HCT116 (cell line): ENCODE data around the gene MAPK8IP3. TPM values are rescaled to one million over a fixed set of nuclear protein-coding genes. Genes with fewer than 3 reads are reported as not detected.

ENCODE experiments used
- ATAC-seq: fragments of 200-7000 bp; cut with Tn5 transposase; 2 replicates; pipeline ENCODE4 v1.9.1; 2020; ENCODE audit warnings: mild to moderate bottlenecking, moderate library complexity
- BruUV-seq: library from RNA; stranded (reverse); fragments of 400-500 nt; replicated peaks from 2 replicates; lab custom pipeline; 2021; lab: Mats Ljungman, UMichigan
- CTCF ChIA-PET: fragments of 300-600 bp; sonication (Branson Sonifier 250); formaldehyde crosslinking; loops from one replicate; lab custom pipeline; 2021; ENCODE audit warnings: antibody characterized with exemption; lab: Charles Lee
- POLR2A ChIA-PET: fragments of 300-600, 350-600 bp; sonication (Branson Sonifier 250); formaldehyde crosslinking; loops from one replicate; lab custom pipeline; 2021; ENCODE audit warnings: antibody characterized with exemption; lab: Charles Lee
- RAD21 ChIA-PET, 2 experiments: fragments of 300-600 bp; sonication (Branson Sonifier 250); formaldehyde crosslinking; loops; one replicate each; lab custom pipeline; 2023; ENCODE audit warnings: low total read pairs in 2 of 2; ENCODE audit not compliant: uncharacterized antibody in 2 of 2, unreplicated experiment in 2 of 2, low non-redundant PET in 1 of 2; lab: Charles Lee
- DNase-seq: peaks from one replicate; pipeline ENCODE4 v3.0.0-alpha.2; 2010; ENCODE audit warnings: low read depth, low spot score
- H2AFZ ChIP-seq: fragments of 200-600 bp; shearing (Covaris generic), sonication (generic); 2 replicates; pipeline ENCODE4 v1.6.1; 2017; ENCODE audit warnings: low read depth, mixed run types, mixed read lengths, antibody characterized with exemption, low read length; ENCODE audit not compliant: poor library complexity, severe bottlenecking
- H3K27ac ChIP-seq: 2 replicates; pipeline ENCODE4 v1.5.1; 2012; ENCODE audit warnings: low read depth, low read length
- H3K27me3 ChIP-seq: fragments of 200-600 bp; sonication (generic); 2 replicates; pipeline ENCODE4 v1.6.1; 2016; ENCODE audit warnings: mixed run types, low read length, mixed read lengths; ENCODE audit not compliant: insufficient read depth
- H3K36me3 ChIP-seq, 2 experiments: fragments of 200-500 bp in 1 of 2; fragments of 200-600 bp in 1 of 2; sonication (Bioruptor generic) in 1 of 2; sonication (generic) in 1 of 2; 2 replicates each; pipeline versions ENCODE4 v1.5.1 to v1.6.1; 2014 to 2016; ENCODE audit warnings: low read length in 2 of 2, inconsistent platforms in 1 of 2, mixed read lengths in 1 of 2, mixed run types in 1 of 2; ENCODE audit not compliant: insufficient read depth in 2 of 2, control insufficient read depth in 1 of 2
- H3K4me1 ChIP-seq, 2 experiments: fragments of 200-600 bp in 1 of 2; sonication (generic) in 1 of 2; 2 replicates each; pipeline versions ENCODE4 v1.5.1 to v1.6.1; 2012 to 2017; ENCODE audit warnings: low read length in 2 of 2, inconsistent platforms in 1 of 2, mild to moderate bottlenecking in 1 of 2, mixed read lengths in 1 of 2, mixed run types in 1 of 2, moderate library complexity in 1 of 2; ENCODE audit not compliant: insufficient read depth in 2 of 2, control insufficient read depth in 1 of 2
- H3K4me2 ChIP-seq: fragments of 200-600 bp; sonication (generic); 2 replicates; pipeline ENCODE4 v1.6.1; 2017; ENCODE audit warnings: mixed run types, low read length, mixed read lengths
- H3K4me3 ChIP-seq, 2 experiments: fragments of 200-600 bp in 1 of 2; sonication (generic) in 1 of 2; replicated peaks in 1 of 2; 2 replicates each; pipeline ENCODE4 v1.5.1; 2011 to 2016; ENCODE audit warnings: low read length in 2 of 2, control low read depth in 1 of 2, low read depth in 1 of 2, mild to moderate bottlenecking in 1 of 2, mixed read lengths in 1 of 2, mixed run types in 1 of 2
- H3K79me2 ChIP-seq: fragments of 200-600 bp; sonication (generic); 2 replicates; pipeline ENCODE4 v1.6.1; 2017; ENCODE audit warnings: mild to moderate bottlenecking, mixed run types, low read length, moderate library complexity, mixed read lengths; ENCODE audit not compliant: insufficient read depth
- H3K9ac ChIP-seq: fragments of 200-600 bp; sonication (generic); 2 replicates; pipeline ENCODE4 v1.6.1; 2016; ENCODE audit warnings: low read length, mixed read lengths
- H3K9me2 ChIP-seq: fragments of 200-600 bp; sonication (generic), shearing (Covaris generic); 2 replicates; pipeline ENCODE4 v1.6.1; 2017; ENCODE audit warnings: mixed run types, mild to moderate bottlenecking, moderate library complexity; ENCODE audit not compliant: insufficient read depth
- H3K9me3 ChIP-seq, 2 experiments: fragments of 200-500 bp in 1 of 2; fragments of 200-600 bp in 1 of 2; sonication (Bioruptor generic) in 1 of 2; sonication (generic) in 1 of 2; 2 replicates each; pipeline ENCODE4 v1.6.1; 2014 to 2017; ENCODE audit warnings: low read length in 2 of 2, mixed read lengths in 2 of 2, inconsistent platforms in 1 of 2, low read depth in 1 of 2, mild to moderate bottlenecking in 1 of 2, mixed run types in 1 of 2, moderate library complexity in 1 of 2; ENCODE audit not compliant: control insufficient read depth in 1 of 2, insufficient read depth in 1 of 2
- H4K20me1 ChIP-seq: fragments of 200-600 bp; sonication (generic), shearing (Covaris generic); 2 replicates; pipeline ENCODE4 v1.6.1; 2017; ENCODE audit warnings: mixed run types, mild to moderate bottlenecking, moderate library complexity; ENCODE audit not compliant: insufficient read depth
- CTCF ChIP-seq, 3 experiments: fragments of 200-600 bp in 1 of 3; sonication (generic) in 1 of 3; IDR thresholded peaks in 2 of 3; conservative IDR thresholded peaks in 1 of 3; 2 replicates each; pipeline ENCODE4 v1.5.1; 2012 to 2017; ENCODE audit warnings: low read depth in 2 of 3, low read length in 2 of 3, antibody characterized with exemption in 1 of 3, borderline replicate concordance in 1 of 3, control low read depth in 1 of 3, mild to moderate bottlenecking in 1 of 3, mixed read lengths in 1 of 3, mixed run types in 1 of 3, moderate library complexity in 1 of 3; ENCODE audit not compliant: insufficient read depth in 1 of 3
- EZH2 ChIP-seq: fragments of 200-600 bp; sonication (generic); IDR thresholded peaks from 2 replicates; pipeline ENCODE4 v1.6.1; 2017; ENCODE audit warnings: antibody characterized with exemption, mixed run types
- FOSL1 ChIP-seq: IDR thresholded peaks from 2 replicates; pipeline ENCODE4 v1.6.1; 2012; ENCODE audit warnings: low read depth
- JUND ChIP-seq: IDR thresholded peaks from 2 replicates; pipeline ENCODE4 v1.6.1; 2012
- POLR2A ChIP-seq: IDR thresholded peaks from 2 replicates; pipeline ENCODE4 v1.7.0; 2011; ENCODE audit warnings: borderline replicate concordance; ENCODE audit not compliant: insufficient read depth, insufficient read length; ENCODE audit errors: extremely low read depth
- RAD21 ChIP-seq: IDR thresholded peaks from 2 replicates; pipeline ENCODE4 v1.6.1; 2012; ENCODE audit warnings: low read depth, mild to moderate bottlenecking
- SIN3A ChIP-seq: IDR thresholded peaks from 2 replicates; pipeline ENCODE4 v1.6.1; 2012; ENCODE audit warnings: low read depth
- SP1 ChIP-seq: IDR thresholded peaks from 2 replicates; pipeline ENCODE4 v1.6.1; 2012; ENCODE audit warnings: low read depth
- SRF ChIP-seq: IDR thresholded peaks from 2 replicates; pipeline ENCODE4 v1.6.1; 2012; ENCODE audit warnings: low read depth
- intact Hi-C: fragments of 100-400 bp; cut with micrococcal nuclease; formaldehyde crosslinking; loops from 2 replicates; pipeline ENCODE4 v1.10.0; 2022
- total RNA-seq: library from RNA; stranded (reverse); gene quantifications from one replicate; pipeline ENCODE4 v1.2.1, GENCODE V29; 2021; ENCODE audit not compliant: unreplicated experiment

Gene MAPK8IP3
- total RNA-seq, 1 experiment from 2014 or later = 75.3 TPM

DNA sequence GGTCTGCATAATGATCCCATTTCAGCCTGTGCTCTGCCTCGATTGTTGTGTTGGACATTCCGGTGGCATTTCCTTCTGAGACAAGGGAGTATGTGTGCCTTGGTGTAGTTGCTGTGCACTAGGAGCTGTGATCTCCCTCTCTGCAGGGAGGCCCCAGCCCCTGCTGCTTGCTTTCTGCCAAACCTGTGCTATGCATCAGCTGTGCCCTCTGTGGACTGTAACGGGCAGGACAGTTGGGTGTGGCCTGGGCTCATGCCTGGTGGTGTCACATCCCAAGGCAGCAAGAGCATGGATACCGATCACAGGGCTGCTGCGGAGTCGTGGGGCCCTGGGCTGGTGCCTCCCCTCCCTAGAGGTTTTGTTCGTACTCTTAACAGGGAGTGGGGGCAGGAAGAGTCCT is 31.7 kb upstream of the MAPK8IP3 start:
- no peak overlapping the region for H3K27ac ChIP-seq
- no peak overlapping the region; the same call in 1 of the 2 replicates for H3K9ac ChIP-seq
- no peak for ATAC-seq
- ChIA-PET CTCF (no interaction called here), POLR2A (no interaction called here), RAD21 (no interaction called here)
- no peaks in the 10 kb centered on the region for H3K27me3 ChIP-seq
- peaks cover 4 to 27% of the 10 kb centered on the region in 2 experiments for H3K4me1 ChIP-seq
- H3K4me2 ChIP-seq = no peak overlapping the region
- no peaks in the 10 kb centered on the region for H3K9me3 ChIP-seq
- no TSS peak for BruUV-seq
- H3K4me3 ChIP-seq = no peak overlapping the region
- H3K79me2 ChIP-seq = peaks cover 12% of the 10 kb centered on the region
- H2AFZ ChIP-seq = no peak overlapping the region
- H4K20me1 ChIP-seq = no peaks in the 10 kb centered on the region
- intact Hi-C loops = no loop called here
- no peak for TF ChIP-seq SRF
- TF ChIP-seq POLR2A = no peak
- no peak for TF ChIP-seq SIN3A
- no peak for TF ChIP-seq EZH2
- no peak for TF ChIP-seq RAD21
- DNase-seq = no peak
- peaks cover 22 to 41% of the 10 kb centered on the region in 2 experiments for H3K36me3 ChIP-seq
- no peaks in the 10 kb centered on the region for H3K9me2 ChIP-seq

- TF ChIP-seq JUND (no peak), CTCF (IDR thresholded peaks at IDR 0.05 in 2 of 3, conservative IDR thresholded peaks at IDR 0.05 in 1 of 3; ENCODE audit: borderline replicate concordance in 1 of 3, insufficient read depth in 1 of 3, low read depth in 2 of 3, low read length in 2 of 3) (no peak), SP1 (no peak), POLR2A (no peak), FOSL1 (no peak)
- TF ChIP-seq, all 23 proteins: peak for 0
- Histone ChIP-seq H2AFZ (no peak overlapping the region), H3K9ac (no peak overlapping the region; the same call in 1 of the 2 replicates), H3K27ac (no peak overlapping the region), H3K4me2 (peak overlapping the region; percentile 31), H3K9me2 (no peaks in the 10 kb centered on the region), H3K36me3 (peaks cover 18 to 37% of the 10 kb centered on the region in 2 experiments), H4K20me1 (no peaks in the 10 kb centered on the region), H3K79me2 (peaks cover 19% of the 10 kb centered on the region), H3K27me3 (no peaks in the 10 kb centered on the region), H3K4me1 (peaks cover 6 to 33% of the 10 kb centered on the region in 2 experiments), H3K4me3 (no peak overlapping the region), H3K9me3 (no peaks in the 10 kb centered on the region)
- RAD21 ChIA-PET = no interaction called here
- BruUV-seq = no TSS peak
- DNase-seq = no peak
- POLR2A ChIA-PET = no interaction called here
- no peak for ATAC-seq
- CTCF ChIA-PET = no interaction called here
- intact Hi-C loops = no loop called here
Observed at GRCh38 chr16:1674751-1675664, 31.0 kb upstream of the MAPK8IP3 start.
